GM13976 (cell line): ENCODE measurements around the gene SERTAD3.

Experiments
- DNase-seq: peaks from one replicate; pipeline ENCODE4 v3.0.0; 2012; ENCODE audit warnings: low spot score
- in situ Hi-C: fragments of 300-500 bp; cut with MboI; formaldehyde crosslinking; loops from one replicate; pipeline ENCODE4 v1.12.0; 2022; ENCODE audit warnings: low sequenced_read_pairs, mixed read lengths, inconsistent platforms; ENCODE audit not compliant: unreplicated experiment
- TF ChIP-seq, protein P1 (sequence below): IDR thresholded peaks from 2 replicates; pipeline ENCODE4 v1.5.1; 2012; ENCODE audit warnings: borderline replicate concordance, mild to moderate bottlenecking; ENCODE audit not compliant: insufficient read depth; ENCODE audit errors: extremely low read depth, missing control alignments, control extremely low read depth

SERTAD3 gene

DNA sequence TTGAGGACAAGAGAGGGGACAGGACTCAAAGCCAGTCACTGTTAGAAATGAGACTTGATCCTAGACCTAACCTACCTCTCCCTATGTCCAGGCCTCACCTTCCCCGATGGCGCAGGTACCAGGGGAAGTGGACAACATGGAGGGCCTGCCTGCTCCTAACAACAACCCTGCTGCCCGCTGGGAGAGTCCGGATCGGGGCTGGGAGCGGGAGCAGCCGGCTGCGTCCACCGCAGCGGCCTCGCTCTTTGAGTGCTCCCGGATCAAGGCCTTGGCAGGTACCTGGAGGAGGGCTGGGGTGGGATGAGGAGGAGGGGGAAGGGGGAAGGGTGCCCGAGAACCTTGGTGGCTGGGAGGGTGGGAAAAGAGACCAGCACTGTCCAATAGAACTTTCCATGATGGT lies 28.4 kb upstream of the SERTAD3 start:
- TF ChIP-seq, protein P1, sequence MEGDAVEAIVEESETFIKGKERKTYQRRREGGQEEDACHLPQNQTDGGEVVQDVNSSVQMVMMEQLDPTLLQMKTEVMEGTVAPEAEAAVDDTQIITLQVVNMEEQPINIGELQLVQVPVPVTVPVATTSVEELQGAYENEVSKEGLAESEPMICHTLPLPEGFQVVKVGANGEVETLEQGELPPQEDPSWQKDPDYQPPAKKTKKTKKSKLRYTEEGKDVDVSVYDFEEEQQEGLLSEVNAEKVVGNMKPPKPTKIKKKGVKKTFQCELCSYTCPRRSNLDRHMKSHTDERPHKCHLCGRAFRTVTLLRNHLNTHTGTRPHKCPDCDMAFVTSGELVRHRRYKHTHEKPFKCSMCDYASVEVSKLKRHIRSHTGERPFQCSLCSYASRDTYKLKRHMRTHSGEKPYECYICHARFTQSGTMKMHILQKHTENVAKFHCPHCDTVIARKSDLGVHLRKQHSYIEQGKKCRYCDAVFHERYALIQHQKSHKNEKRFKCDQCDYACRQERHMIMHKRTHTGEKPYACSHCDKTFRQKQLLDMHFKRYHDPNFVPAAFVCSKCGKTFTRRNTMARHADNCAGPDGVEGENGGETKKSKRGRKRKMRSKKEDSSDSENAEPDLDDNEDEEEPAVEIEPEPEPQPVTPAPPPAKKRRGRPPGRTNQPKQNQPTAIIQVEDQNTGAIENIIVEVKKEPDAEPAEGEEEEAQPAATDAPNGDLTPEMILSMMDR, result no peak
- no peak for DNase-seq
- in situ Hi-C loops, result no loop called here

DNA sequence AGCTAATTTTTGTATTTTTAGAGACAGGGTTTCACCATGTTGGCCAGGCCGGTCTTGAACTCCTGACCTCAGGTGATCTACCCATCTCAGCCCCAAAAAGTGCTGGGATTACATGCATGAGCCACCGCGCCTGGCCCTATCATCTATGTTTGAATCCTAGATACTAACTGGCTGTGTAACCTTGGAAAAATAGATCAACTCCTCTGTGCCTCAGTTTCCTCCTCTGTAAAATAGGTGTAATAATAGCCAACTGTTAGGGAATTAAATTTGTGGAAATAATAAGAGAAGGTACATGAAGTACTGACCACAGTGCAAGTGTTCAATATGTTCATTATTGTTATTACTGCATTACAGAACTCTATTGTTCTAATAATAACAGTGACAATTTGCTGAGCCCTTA lies 27.0 kb upstream of the SERTAD3 start:
- DNase-seq, result no peak
- in situ Hi-C loops, result no loop called here
- TF ChIP-seq, protein P1, result no peak

- no peak for DNase-seq
- TF ChIP-seq, protein P1, result no peak
- in situ Hi-C loops, result no loop called here
Observed at GRCh38 chr19:40469011-40469410, 24.9 kb upstream of the SERTAD3 start.

DNA sequence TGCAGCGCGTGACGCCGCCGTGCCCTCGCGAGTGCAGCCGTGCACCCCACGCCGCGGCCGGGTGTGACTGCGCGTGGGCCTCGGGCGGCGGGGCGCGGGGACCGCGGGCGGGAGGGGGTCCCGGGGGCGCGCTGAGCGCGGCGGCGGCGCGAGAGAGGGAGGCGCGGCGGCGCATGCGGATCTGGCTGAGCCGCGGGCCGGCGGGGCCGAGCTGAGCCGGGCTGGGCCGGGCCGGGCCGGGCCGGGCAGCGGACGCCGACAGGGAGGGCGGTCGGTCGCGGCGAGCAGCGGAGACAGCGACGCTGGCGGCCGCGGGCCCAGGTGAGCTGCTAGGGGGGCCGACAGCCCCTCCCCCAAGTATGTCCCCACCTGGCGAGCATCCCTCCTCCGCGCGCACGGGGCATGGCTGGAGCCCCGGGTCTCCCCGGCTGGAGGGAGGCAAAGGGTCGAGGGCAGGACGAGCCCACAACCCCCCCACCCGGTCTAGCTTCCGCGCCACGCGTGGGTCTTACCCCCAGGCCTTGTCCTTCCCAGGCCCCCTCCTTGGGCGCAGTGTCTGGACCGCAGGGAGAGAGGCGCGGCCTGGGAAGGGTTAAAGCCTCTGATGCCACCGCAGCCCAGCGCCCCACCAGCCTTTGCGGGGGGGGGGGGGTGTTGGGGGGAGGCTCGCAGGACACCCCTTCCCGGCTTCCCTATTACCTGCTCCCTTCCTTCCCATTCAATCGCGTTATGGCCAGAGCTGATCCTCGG lies 23.0 kb upstream of the SERTAD3 start, which contains the start of gene SPTBN4:
Gene SPTBN4, plus strand, starts transcription at position 17 of the 750 bp plus-strand sequence. CDS start 5,621 bp downstream, outside the sequence.
- DNase-seq, result no peak
- in situ Hi-C loops, result no loop called here
- TF ChIP-seq, protein P1, result no peak

GRCh38 chr19:40466219-40466984 lies 22.3 kb upstream of the SERTAD3 start:
- no peak for DNase-seq
- in situ Hi-C loops, result no loop called here
- TF ChIP-seq, protein P1, result no peak

GRCh38 chr19:40465557-40466218 lies 21.6 kb upstream of the SERTAD3 start, which contains the start of gene BLVRB:
BLVRB (minus strand) TSS chr19:40465745; CDS start chr19:40465688, 57 bp downstream.
- in situ Hi-C loops, result no loop called here
- TF ChIP-seq, protein P1, result no peak
- peak; percentile 99 for DNase-seq
